HG03378 (cell line): Measurements from ENCODE around the gene C1QTNF7.

Experiments
- ATAC-seq: cut with Tn5 transposase; IDR thresholded peaks from one replicate; pipeline ENCODE4 v1.9.1; 2021; ENCODE audit warnings: mild to moderate bottlenecking, moderate library complexity; ENCODE audit not compliant: unreplicated experiment

C1QTNF7 gene

GRCh38 chr4:15455290-15455689 is 27.5 kb downstream of the C1QTNF7 start:
- no peak for ATAC-seq

GRCh38 chr4:15457406-15458201 is 29.8 kb downstream of the C1QTNF7 start:
- peak; percentile 96 for ATAC-seq

- no peak for ATAC-seq
Measured at GRCh38 chr4:15458616-15459015, 30.8 kb downstream of the C1QTNF7 start.

GRCh38 chr4:15459706-15460105 is 31.9 kb downstream of the C1QTNF7 start:
- ATAC-seq = no peak

DNA sequence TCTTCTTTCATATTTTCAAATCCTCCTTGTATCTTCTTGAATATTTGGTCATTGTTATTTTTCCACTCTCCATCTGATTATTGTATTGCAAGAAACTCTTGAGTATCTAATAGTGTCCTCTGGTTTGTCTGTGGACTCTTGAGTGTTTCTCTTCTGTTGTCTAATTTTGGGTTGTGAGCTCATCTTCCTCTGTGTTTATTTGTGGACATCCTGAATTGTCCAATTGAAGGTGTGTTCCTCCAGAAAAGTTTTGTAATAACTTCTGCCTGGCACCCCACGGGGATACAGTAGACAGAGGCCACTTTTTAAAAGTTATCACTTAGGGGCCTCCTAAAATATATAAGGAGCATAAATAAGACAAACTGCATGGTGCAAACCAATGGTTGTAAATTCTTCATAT is 38.8 kb downstream of the C1QTNF7 start:
- ATAC-seq = no peak

DNA sequence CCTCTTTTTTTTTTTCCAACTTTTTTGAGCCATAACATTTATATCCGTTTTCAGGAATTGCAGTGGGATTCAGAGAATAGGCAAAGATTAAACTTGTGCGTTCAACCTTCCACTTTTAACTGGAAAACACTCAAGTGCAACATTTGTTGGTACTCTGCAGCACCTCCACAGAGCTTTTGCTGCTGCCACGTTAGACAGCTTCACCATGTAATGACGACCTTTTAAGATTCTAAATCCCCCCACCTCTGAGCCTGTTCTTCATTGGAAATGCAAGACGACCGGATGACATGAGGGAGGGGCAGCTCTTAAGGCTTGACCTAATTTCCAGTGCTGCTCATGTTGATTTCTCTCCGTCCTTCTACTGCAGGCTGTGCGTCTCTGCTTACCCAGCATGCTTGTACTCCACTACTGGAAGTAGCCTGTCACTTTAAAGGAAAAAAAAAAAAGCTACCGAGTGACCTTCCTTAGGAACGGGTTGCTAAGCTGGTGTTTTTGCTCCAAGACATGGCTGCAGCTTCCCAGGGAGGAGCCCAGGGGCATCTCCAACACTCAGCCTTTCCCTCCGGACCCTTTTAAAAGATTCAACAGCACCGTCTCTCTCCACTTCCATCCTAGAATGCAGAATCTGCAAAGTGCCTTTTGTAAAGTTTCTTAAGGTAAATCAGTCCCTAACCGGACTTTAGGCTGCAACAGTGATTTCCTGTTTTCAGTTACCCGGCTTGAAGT is 41.7 kb downstream of the C1QTNF7 start, which contains the start of gene CC2D2A:
TSS of gene CC2D2A (plus strand) at position 481 of the 726 bp plus-strand sequence. CDS start 6,051 bp downstream, outside the sequence.
- ATAC-seq = peak; percentile 34

DNA sequence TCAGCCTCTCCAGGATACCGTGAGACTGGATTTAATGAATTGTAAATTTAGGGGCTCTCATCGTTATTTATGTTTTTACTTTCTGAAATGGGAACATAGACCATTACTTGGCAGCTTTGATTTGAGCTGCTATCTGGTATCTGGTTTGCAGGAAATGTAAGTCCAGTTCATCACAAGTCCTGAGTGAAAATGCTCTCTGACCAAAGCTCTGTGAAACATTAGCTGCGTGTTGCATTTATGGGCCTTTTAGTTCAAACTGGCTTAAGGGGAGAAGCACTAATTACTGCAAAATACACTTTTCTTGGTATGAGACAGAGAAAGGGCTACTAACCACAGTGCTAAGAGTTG is 42.3 kb downstream of the C1QTNF7 start:
- peak; percentile 40 for ATAC-seq

- ATAC-seq = no peak
Measured at GRCh38 chr4:15476396-15476795, 48.6 kb downstream of the C1QTNF7 start.

DNA sequence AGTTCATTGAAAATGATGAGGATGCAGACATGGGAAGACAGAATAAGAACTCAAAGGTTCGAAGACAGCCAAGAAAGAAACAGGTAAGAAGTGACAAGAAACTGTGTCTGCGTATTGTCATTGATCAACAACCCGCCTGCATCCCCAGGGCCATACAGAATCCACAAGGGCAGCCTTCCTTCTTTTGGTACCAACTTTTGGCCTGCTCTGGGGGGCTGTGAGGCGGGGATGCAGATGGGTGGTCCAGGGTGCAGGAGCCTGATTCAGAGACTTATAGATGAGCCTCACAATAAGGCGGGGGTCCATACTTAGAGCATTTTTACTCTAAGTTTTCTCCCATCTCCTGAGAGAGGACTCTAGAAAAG is 50.9 kb downstream of the C1QTNF7 start:
- ATAC-seq = no peak

- ATAC-seq = no peak
Measured at GRCh38 chr4:15479089-15479912, 51.5 kb downstream of the C1QTNF7 start.

GRCh38 chr4:15479913-15480185 is 52.0 kb downstream of the C1QTNF7 start:
- no peak for ATAC-seq

GRCh38 chr4:15481961-15482745 is 54.3 kb downstream of the C1QTNF7 start:
- ATAC-seq = no peak

DNA sequence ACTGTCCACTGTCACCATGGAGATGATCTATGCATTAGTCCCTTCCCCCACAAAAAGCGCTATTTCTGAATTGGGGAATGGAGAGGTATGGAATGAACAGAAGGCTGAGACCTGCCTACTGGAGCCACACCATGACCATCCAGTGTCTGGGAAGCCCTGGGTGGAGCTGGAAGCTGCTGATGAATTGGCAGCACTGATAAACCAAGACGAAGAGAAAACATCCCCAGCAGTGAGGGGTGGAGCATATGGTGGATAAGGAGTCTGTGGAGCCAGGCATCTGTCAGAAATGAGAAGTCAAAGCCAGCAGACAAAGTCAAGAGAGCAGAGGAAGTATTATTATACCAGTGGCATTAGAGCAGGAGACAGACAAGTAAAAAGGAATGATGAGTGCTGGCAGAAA is 55.0 kb downstream of the C1QTNF7 start:
- no peak for ATAC-seq

GRCh38 chr4:15488136-15488535 is 60.3 kb downstream of the C1QTNF7 start:
- no peak for ATAC-seq

- no peak for ATAC-seq
Measured at GRCh38 chr4:15488658-15489470, 61.0 kb downstream of the C1QTNF7 start.

DNA sequence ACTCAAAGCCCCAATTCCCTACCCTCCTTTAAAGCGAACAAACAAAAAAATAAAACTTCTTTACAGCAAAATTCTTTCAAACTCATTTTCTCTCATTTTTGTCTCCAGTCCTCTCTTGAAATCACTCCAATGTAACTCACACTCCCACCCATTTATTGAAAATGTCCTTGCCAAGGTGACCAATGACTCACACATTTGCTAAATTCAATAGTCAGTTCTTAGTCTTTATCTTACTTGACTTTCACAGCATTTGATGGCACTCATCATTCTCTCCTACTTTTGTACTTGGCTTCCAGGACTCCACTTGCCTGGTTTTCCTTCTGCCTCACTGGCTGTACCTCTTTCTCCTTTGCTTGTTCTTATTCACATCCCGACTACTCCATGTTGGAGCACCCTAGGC is 61.7 kb downstream of the C1QTNF7 start:
- ATAC-seq = no peak

- no peak for ATAC-seq
Measured at GRCh38 chr4:15493411-15493810, 65.6 kb downstream of the C1QTNF7 start.

DNA sequence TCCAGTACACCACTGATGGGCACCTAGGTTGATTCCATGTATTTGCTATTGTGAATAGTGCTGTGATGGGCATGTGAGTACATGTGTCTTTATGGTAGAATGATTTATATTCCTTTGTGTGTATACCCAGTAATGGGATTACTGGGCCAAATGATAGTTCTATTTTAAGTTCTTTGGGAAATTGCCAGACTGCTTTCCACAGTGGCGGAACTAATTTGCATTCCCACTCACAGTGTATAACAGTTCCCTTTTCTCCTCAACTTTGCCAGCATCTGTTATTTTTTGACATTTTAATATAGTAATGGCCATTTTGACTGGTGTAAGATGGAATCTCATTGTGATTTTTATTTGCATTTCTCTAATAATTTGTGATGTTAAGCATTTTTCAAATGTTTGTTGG is 67.8 kb downstream of the C1QTNF7 start:
- ATAC-seq = no peak
